Astrocyte (in vitro differentiated cells and primary cell): ENCODE measurements around the gene LDLRAD4. TPM values are rescaled to one million over a fixed set of nuclear protein-coding genes. Genes with fewer than 3 reads are reported as not detected.

Experiments used
- DNase-seq: peaks from one replicate; pipeline ENCODE4 v3.0.0-alpha.2; 2010; ENCODE audit warnings: low read depth
- FAIRE-seq: peaks from 2 replicates; lab custom pipeline; 2011; peaks lifted over from hg19 to GRCh38; lab: Jason Lieb, UNC
- H2AFZ ChIP-seq: 2 replicates; pipeline ENCODE4 v1.6.0; 2012; ENCODE audit warnings: low read depth, low read length, inconsistent platforms
- H3K27ac ChIP-seq: 2 replicates; pipeline ENCODE4 v1.5.1; 2011; ENCODE audit warnings: low read depth, low read length, inconsistent platforms
- H3K27me3 ChIP-seq: 2 replicates; pipeline ENCODE4 v1.6.0; 2011; ENCODE audit warnings: low read length, inconsistent platforms; ENCODE audit not compliant: insufficient read depth
- H3K36me3 ChIP-seq: 2 replicates; pipeline ENCODE4 v1.5.1; 2011; ENCODE audit warnings: low read length, inconsistent platforms; ENCODE audit not compliant: insufficient read depth
- H3K4me1 ChIP-seq: 2 replicates; pipeline ENCODE4 v1.5.1; 2011; ENCODE audit warnings: low read length, inconsistent platforms; ENCODE audit not compliant: insufficient read depth
- H3K4me2 ChIP-seq: 2 replicates; pipeline ENCODE4 v1.6.0; 2012; ENCODE audit warnings: low read length, inconsistent platforms
- H3K4me3 ChIP-seq: 2 replicates; pipeline ENCODE4 v1.5.1; 2011; ENCODE audit warnings: low read depth, mild to moderate bottlenecking, low read length, inconsistent platforms; ENCODE audit not compliant: insufficient read depth
- H3K79me2 ChIP-seq: 2 replicates; pipeline ENCODE4 v1.6.0; 2012; ENCODE audit warnings: mild to moderate bottlenecking, low read length, inconsistent platforms; ENCODE audit not compliant: insufficient read depth
- H3K9ac ChIP-seq: 2 replicates; pipeline ENCODE4 v1.6.0; 2012; ENCODE audit warnings: mild to moderate bottlenecking, low read length, inconsistent platforms
- H3K9me3 ChIP-seq: 2 replicates; pipeline ENCODE4 v1.5.1; 2012; ENCODE audit warnings: low read depth, mild to moderate bottlenecking, low read length, inconsistent platforms; ENCODE audit not compliant: insufficient read depth
- H4K20me1 ChIP-seq: 2 replicates; pipeline ENCODE4 v1.6.0; 2012; ENCODE audit warnings: low read length, inconsistent platforms; ENCODE audit not compliant: insufficient read depth
- H3K27ac Mint-ChIP-seq: one replicate; pipeline ENCODE4 v1.8.0; 2021; ENCODE audit warnings: mild to moderate bottlenecking, mixed read lengths; ENCODE audit not compliant: unreplicated experiment
- H3K27me3 Mint-ChIP-seq: one replicate; pipeline ENCODE4 v1.8.0; 2021; ENCODE audit warnings: low read depth, mixed read lengths; ENCODE audit not compliant: unreplicated experiment
- H3K36me3 Mint-ChIP-seq: one replicate; pipeline ENCODE4 v1.8.0; 2021; ENCODE audit warnings: low read depth, mixed read lengths; ENCODE audit not compliant: unreplicated experiment
- H3K4me1 Mint-ChIP-seq: one replicate; pipeline ENCODE4 v1.8.0; 2021; ENCODE audit warnings: low read depth, mixed read lengths; ENCODE audit not compliant: unreplicated experiment
- H3K4me3 Mint-ChIP-seq: one replicate; pipeline ENCODE4 v1.8.0; 2021; ENCODE audit warnings: mild to moderate bottlenecking, moderate library complexity, mixed read lengths; ENCODE audit not compliant: unreplicated experiment
- H3K9me3 Mint-ChIP-seq: one replicate; pipeline ENCODE4 v1.8.0; 2021; ENCODE audit warnings: mild to moderate bottlenecking, mixed read lengths; ENCODE audit not compliant: unreplicated experiment
- CTCF ChIP-seq: IDR thresholded peaks from 2 replicates; pipeline ENCODE4 v1.5.1; 2011; ENCODE audit warnings: low read depth, mild to moderate bottlenecking, inconsistent platforms, low read length, moderate library complexity; ENCODE audit not compliant: insufficient read depth
- EZH2 ChIP-seq: IDR thresholded peaks from 2 replicates; pipeline ENCODE4 v1.6.1; 2012; ENCODE audit warnings: mild to moderate bottlenecking, low read length, inconsistent platforms; ENCODE audit not compliant: insufficient read depth
- total RNA-seq: library from RNA; stranded (reverse); gene quantifications from 2 replicates; pipeline ENCODE4 v1.2.1, GENCODE V29; 2021

The LDLRAD4 gene
- total RNA-seq, 1 donor from 2014 or later, result 26.0 TPM

- Histone ChIP-seq H3K9ac (no peak overlapping the region), H3K4me1 (no peaks in the 10 kb centered on the region), H3K27ac (no peak overlapping the region), H3K4me2 (no peak overlapping the region), H3K4me3 (no peak overlapping the region), H3K79me2 (no peaks in the 10 kb centered on the region), H3K9me3 (no peaks in the 10 kb centered on the region), H3K27me3 (no peaks in the 10 kb centered on the region), H4K20me1 (no peaks in the 10 kb centered on the region), H3K36me3 (no peaks in the 10 kb centered on the region), H2AFZ (no peak overlapping the region)
- Mint-ChIP-seq H3K4me1 (peaks cover 13% of the 10 kb centered on the region), H3K27me3 (no peaks in the 10 kb centered on the region), H3K4me3 (no peak overlapping the region), H3K27ac (no peak overlapping the region), H3K9me3 (peaks cover 4% of the 10 kb centered on the region), H3K36me3 (peaks cover 8% of the 10 kb centered on the region)
- DNase-seq, result no peak
- TF ChIP-seq CTCF (no peak), EZH2 (no peak)
- FAIRE-seq, result no peak
Measured at GRCh38 chr18:13323186-13323585, 104.6 kb downstream of the LDLRAD4 start.

GRCh38 chr18:13324880-13325279, 106.3 kb downstream of the LDLRAD4 start:
- Histone ChIP-seq H2AFZ (no peak overlapping the region), H3K9me3 (no peaks in the 10 kb centered on the region), H3K4me3 (no peak overlapping the region), H3K79me2 (no peaks in the 10 kb centered on the region), H4K20me1 (no peaks in the 10 kb centered on the region), H3K4me1 (no peaks in the 10 kb centered on the region), H3K36me3 (no peaks in the 10 kb centered on the region), H3K27me3 (no peaks in the 10 kb centered on the region), H3K27ac (no peak overlapping the region), H3K9ac (no peak overlapping the region), H3K4me2 (no peak overlapping the region)
- Mint-ChIP-seq H3K9me3 (peaks cover 2% of the 10 kb centered on the region), H3K27ac (no peak overlapping the region), H3K36me3 (peaks cover 9% of the 10 kb centered on the region), H3K4me1 (peaks cover 2% of the 10 kb centered on the region), H3K4me3 (no peak overlapping the region), H3K27me3 (no peaks in the 10 kb centered on the region)
- TF ChIP-seq CTCF (no peak), EZH2 (no peak)
- no peak for FAIRE-seq
- DNase-seq, result no peak

DNA sequence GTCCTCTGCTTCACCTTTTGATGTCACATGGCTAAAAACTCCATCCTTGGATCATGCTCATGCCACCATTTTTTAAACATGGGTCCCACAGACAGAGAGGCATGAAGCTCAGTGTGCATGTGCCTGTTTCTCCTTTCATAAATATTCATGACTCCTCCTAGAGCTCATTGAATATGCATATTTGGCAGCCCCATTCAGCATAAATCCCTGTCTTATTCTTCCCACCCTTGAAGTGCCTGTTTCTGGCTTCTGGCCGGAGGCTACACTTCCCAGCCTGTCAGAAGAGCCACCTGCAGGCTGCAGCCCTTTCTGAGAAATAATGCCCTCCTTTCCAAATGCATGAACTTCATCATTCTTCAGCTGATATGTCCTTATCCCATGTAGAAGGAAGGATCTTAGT, 109.7 kb downstream of the LDLRAD4 start:
- no peak overlapping the region for H3K9ac ChIP-seq
- TF ChIP-seq CTCF, result no peak
- no peak for TF ChIP-seq EZH2
- no peaks in the 10 kb centered on the region for H3K9me3 ChIP-seq
- Mint-ChIP-seq H3K4me3 (no peak overlapping the region), H3K36me3 (peaks cover 7% of the 10 kb centered on the region), H3K4me1 (no peaks in the 10 kb centered on the region), H3K27ac (no peak overlapping the region), H3K9me3 (peaks cover 2% of the 10 kb centered on the region), H3K27me3 (no peaks in the 10 kb centered on the region)
- FAIRE-seq, result no peak
- no peak for DNase-seq
- H3K27me3 ChIP-seq, result peaks cover 3% of the 10 kb centered on the region
- H3K36me3 ChIP-seq, result no peaks in the 10 kb centered on the region
- H3K4me2 ChIP-seq, result no peak overlapping the region
- H4K20me1 ChIP-seq, result no peaks in the 10 kb centered on the region
- no peak overlapping the region for H2AFZ ChIP-seq
- H3K4me3 ChIP-seq, result no peak overlapping the region
- no peak overlapping the region for H3K27ac ChIP-seq
- H3K79me2 ChIP-seq, result no peaks in the 10 kb centered on the region
- no peaks in the 10 kb centered on the region for H3K4me1 ChIP-seq
